Hepatocyte (in vitro differentiated cells): ENCODE results near the gene RHEX.

Experiments used
- CTCF ChIP-seq: fragments of 200-600 bp; sonication (generic); IDR thresholded peaks from 2 replicates; pipeline ENCODE4 v1.5.1; 2016; ENCODE audit warnings: antibody characterized with exemption, mild to moderate bottlenecking; ENCODE audit not compliant: poor library complexity
- EZH2 ChIP-seq: fragments of 200-600 bp; sonication (generic); IDR thresholded peaks from 2 replicates; pipeline ENCODE4 v1.6.1; 2016; ENCODE audit warnings: antibody characterized with exemption, mild to moderate bottlenecking, borderline replicate concordance

GRCh38 chr1:206020393-206021007 lies 32.5 kb upstream of the RHEX start:
- no peak for TF ChIP-seq CTCF
- TF ChIP-seq EZH2, result no peak
